Measurements from ENCODE around the gene JDP2. TPM values are rescaled to one million over a fixed set of nuclear protein-coding genes. Genes with fewer than 3 reads are reported as not detected.

Gene JDP2
- total RNA-seq, 1 experiment from 2014 or later, result 45.3 TPM

- BruUV-seq (replicated peaks), result no TSS peak
- TF ChIP-seq CTCF (IDR thresholded peaks at IDR 0.05; ENCODE audit: unreplicated experiment), result no peak
- no peaks in the 10 kb centered on the region for H3K27me3 Mint-ChIP-seq (ENCODE audit: insufficient read depth, unreplicated experiment)
- H3K36me3 Mint-ChIP-seq (ENCODE audit: insufficient read depth, unreplicated experiment), result peaks cover 35% of the 10 kb centered on the region
- POLR2A ChIA-PET, result interaction anchor here (0.8 to 4.1 kb wide), 2 partner anchors 20 to 30 kb away, joined by 3 to 29 read pairs; no protein-coding TSS in a partner anchor
- intact Hi-C loops (cut with micrococcal nuclease), result no loop called here
- peaks cover 20% of the 10 kb centered on the region for H3K4me1 Mint-ChIP-seq (ENCODE audit: insufficient read depth, unreplicated experiment)
- H3K27ac Mint-ChIP-seq (ENCODE audit: low read depth, unreplicated experiment), result no peak overlapping the region
- no peaks in the 10 kb centered on the region for H3K9me3 Mint-ChIP-seq (ENCODE audit: unreplicated experiment)
- H3K4me3 Mint-ChIP-seq (ENCODE audit: unreplicated experiment), result no peak overlapping the region
- CTCF ChIA-PET, result interaction anchor here (0.7 to 3.3 kb wide), 6 partner anchors 10 to 130 kb away, joined by 3 to 14 read pairs (median 7); no protein-coding TSS in a partner anchor
- no peak for DNase-seq (ENCODE audit: unreplicated experiment)
These were observed 2.7 kb downstream of the JDP2 start for GRCh38 chr14:75430526-75430925.

- H3K9me3 Mint-ChIP-seq (ENCODE audit: unreplicated experiment), result no peaks in the 10 kb centered on the region
- BruUV-seq (replicated peaks), result no TSS peak
- H3K4me3 Mint-ChIP-seq (ENCODE audit: unreplicated experiment), result no peak overlapping the region
- peaks cover 23% of the 10 kb centered on the region for H3K4me1 Mint-ChIP-seq (ENCODE audit: insufficient read depth, unreplicated experiment)
- intact Hi-C loops (cut with micrococcal nuclease), result no loop called here
- no peak for TF ChIP-seq CTCF (IDR thresholded peaks at IDR 0.05; ENCODE audit: unreplicated experiment)
- ChIA-PET CTCF (interaction anchor here (0.6 to 2.8 kb wide), 4 partner anchors 9 to 123 kb away, joined by 3 to 9 read pairs (median 4); no protein-coding TSS in a partner anchor), POLR2A (interaction anchor here (0.8 to 4.1 kb wide), 2 partner anchors 20 to 31 kb away, joined by 3 to 29 read pairs; no protein-coding TSS in a partner anchor)
- DNase-seq (ENCODE audit: unreplicated experiment), result no peak
- peaks cover 38% of the 10 kb centered on the region for H3K36me3 Mint-ChIP-seq (ENCODE audit: insufficient read depth, unreplicated experiment)
- no peaks in the 10 kb centered on the region for H3K27me3 Mint-ChIP-seq (ENCODE audit: insufficient read depth, unreplicated experiment)
- no peak overlapping the region for H3K27ac Mint-ChIP-seq (ENCODE audit: low read depth, unreplicated experiment)
These were observed 3.2 kb downstream of the JDP2 start for GRCh38 chr14:75430976-75431375.

GRCh38 chr14:75431827-75432226, 4.0 kb downstream of the JDP2 start:
- BruUV-seq (replicated peaks), result no TSS peak

GRCh38 chr14:75432411-75432810, 4.6 kb downstream of the JDP2 start:
- Mint-ChIP-seq H3K9me3 (ENCODE audit: unreplicated experiment) (no peaks in the 10 kb centered on the region), H3K27me3 (ENCODE audit: insufficient read depth, unreplicated experiment) (no peaks in the 10 kb centered on the region), H3K4me1 (ENCODE audit: insufficient read depth, unreplicated experiment) (peaks cover 23% of the 10 kb centered on the region), H3K36me3 (ENCODE audit: insufficient read depth, unreplicated experiment) (peaks cover 49% of the 10 kb centered on the region), H3K27ac (ENCODE audit: low read depth, unreplicated experiment) (no peak overlapping the region), H3K4me3 (ENCODE audit: unreplicated experiment) (no peak overlapping the region)
- no peak for TF ChIP-seq CTCF (IDR thresholded peaks at IDR 0.05; ENCODE audit: unreplicated experiment)
- ChIA-PET POLR2A (interaction anchor here (0.6 to 1.1 kb wide), 2 partner anchors 97 to 135 kb away, joined by 3 read pairs; no protein-coding TSS in a partner anchor), CTCF (interaction anchor here (1.4 to 1.9 kb wide), 2 partner anchors 56 to 128 kb away, joined by 4 read pairs; no protein-coding TSS in a partner anchor)
- BruUV-seq (replicated peaks), result no TSS peak
- no peak for DNase-seq (ENCODE audit: unreplicated experiment)
- intact Hi-C loops (cut with micrococcal nuclease), result no loop called here

More at GRCh38 chr14:75431827-75432226, 4.0 kb downstream of the JDP2 start:
- Mint-ChIP-seq H3K4me1 (ENCODE audit: insufficient read depth, unreplicated experiment) (peaks cover 23% of the 10 kb centered on the region), H3K27ac (ENCODE audit: low read depth, unreplicated experiment) (no peak overlapping the region), H3K27me3 (ENCODE audit: insufficient read depth, unreplicated experiment) (no peaks in the 10 kb centered on the region), H3K4me3 (ENCODE audit: unreplicated experiment) (no peak overlapping the region), H3K9me3 (ENCODE audit: unreplicated experiment) (no peaks in the 10 kb centered on the region), H3K36me3 (ENCODE audit: insufficient read depth, unreplicated experiment) (peaks cover 47% of the 10 kb centered on the region)
- POLR2A ChIA-PET, result no interaction called here
- no peak for TF ChIP-seq CTCF (IDR thresholded peaks at IDR 0.05; ENCODE audit: unreplicated experiment)
- intact Hi-C loops (cut with micrococcal nuclease), result no loop called here
- no peak for DNase-seq (ENCODE audit: unreplicated experiment)
- CTCF ChIA-PET, result interaction anchor here (1.4 to 2.8 kb wide), 3 partner anchors 57 to 129 kb away, joined by 4 to 9 read pairs (median 4); no protein-coding TSS in a partner anchor
